ENCODE results near the gene EBF3.
"Not testable (repeated sequence)": the region's sequence is repeated elsewhere in the genome, so short reads cannot be mapped to it uniquely, and the experiment has no call there.

The EBF3 gene

GRCh38 chr10:129926066-129927055 is 37.7 kb downstream of the EBF3 start:
- no peak for DNase-seq

- DNase-seq: no peak
Measured at GRCh38 chr10:129924375-129925085, 39.5 kb downstream of the EBF3 start.

GRCh38 chr10:129922598-129923123 is 41.4 kb downstream of the EBF3 start:
- no peak for DNase-seq

GRCh38 chr10:129921801-129922597 is 42.1 kb downstream of the EBF3 start:
- DNase-seq: no peak

GRCh38 chr10:129921065-129921670 is 42.9 kb downstream of the EBF3 start:
- DNase-seq: no peak

- not testable (repeated sequence) for DNase-seq
Measured at GRCh38 chr10:129920187-129920586, 43.9 kb downstream of the EBF3 start.

GRCh38 chr10:129919358-129919757 is 44.7 kb downstream of the EBF3 start:
- DNase-seq: no peak

- no peak for DNase-seq
Measured at GRCh38 chr10:129918836-129919235, 45.2 kb downstream of the EBF3 start.

GRCh38 chr10:129918401-129918800 is 45.7 kb downstream of the EBF3 start:
- DNase-seq: no peak

GRCh38 chr10:129917936-129918335 is 46.1 kb downstream of the EBF3 start:
- no peak for DNase-seq

- no peak for DNase-seq
Measured at GRCh38 chr10:129916506-129916995, 47.5 kb downstream of the EBF3 start.

- no peak for DNase-seq
Measured at GRCh38 chr10:129915526-129916378, 48.3 kb downstream of the EBF3 start.

GRCh38 chr10:129914960-129915359 is 49.1 kb downstream of the EBF3 start:
- DNase-seq: no peak

GRCh38 chr10:129914153-129914855 is 49.8 kb downstream of the EBF3 start:
- DNase-seq: no peak

GRCh38 chr10:129912986-129913695 is 50.9 kb downstream of the EBF3 start:
- DNase-seq: no peak

GRCh38 chr10:129912166-129912917 is 51.7 kb downstream of the EBF3 start:
- DNase-seq: no peak

- no peak for DNase-seq
Measured at GRCh38 chr10:129911451-129912165, 52.5 kb downstream of the EBF3 start.

- no peak for DNase-seq
Measured at GRCh38 chr10:129910861-129911260, 53.2 kb downstream of the EBF3 start.
